ENCODE results near the gene TUBB2A. TPM values are rescaled to one million over a fixed set of nuclear protein-coding genes. Genes with fewer than 3 reads are reported as not detected.

TUBB2A gene
- total RNA-seq, 1 donor from 2014 or later, result 223 TPM

DNA sequence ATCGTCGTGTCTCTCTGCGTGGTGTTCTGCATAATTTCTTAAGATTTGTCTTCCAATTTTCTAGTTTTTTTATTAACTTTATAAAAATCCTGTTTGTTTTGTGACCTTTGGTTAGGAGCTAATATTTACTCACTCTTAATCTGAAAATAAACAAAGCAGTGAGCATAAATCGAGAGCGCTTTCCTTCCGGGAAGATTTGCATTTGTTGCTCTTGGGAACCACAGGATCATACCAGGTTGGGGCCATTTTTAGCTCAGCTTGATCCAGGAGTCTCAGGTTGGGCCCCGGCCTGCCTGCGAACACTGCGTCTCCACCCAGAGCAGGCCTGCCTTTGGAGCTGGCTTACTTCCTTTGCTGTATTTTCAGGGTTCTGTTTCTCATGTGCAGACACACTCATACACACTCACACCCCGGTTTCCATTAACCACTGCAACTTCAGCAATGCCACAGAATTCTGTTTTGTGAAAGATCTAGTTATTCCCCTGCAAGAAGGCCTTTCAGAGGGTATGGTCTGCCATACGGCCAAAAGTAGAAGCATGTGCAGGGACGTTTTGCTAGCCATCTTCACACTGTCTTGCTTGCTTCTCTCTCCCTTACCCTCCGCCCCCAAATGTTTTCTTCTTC, 21.6 kb downstream of the TUBB2A start:
- no peaks in the 10 kb centered on the region for H3K9me3 Mint-ChIP-seq (ENCODE audit: low read depth)
- H3K4me1 Mint-ChIP-seq (ENCODE audit: low read depth), result peaks cover 7% of the 10 kb centered on the region
- H3K36me3 Mint-ChIP-seq (ENCODE audit: low read depth), result peaks cover 39% of the 10 kb centered on the region
- H3K27me3 Mint-ChIP-seq (ENCODE audit: low read depth), result no peaks in the 10 kb centered on the region
- no peak overlapping the region for H3K4me3 Mint-ChIP-seq (ENCODE audit: unreplicated experiment)
- TF ChIP-seq, protein P1, sequence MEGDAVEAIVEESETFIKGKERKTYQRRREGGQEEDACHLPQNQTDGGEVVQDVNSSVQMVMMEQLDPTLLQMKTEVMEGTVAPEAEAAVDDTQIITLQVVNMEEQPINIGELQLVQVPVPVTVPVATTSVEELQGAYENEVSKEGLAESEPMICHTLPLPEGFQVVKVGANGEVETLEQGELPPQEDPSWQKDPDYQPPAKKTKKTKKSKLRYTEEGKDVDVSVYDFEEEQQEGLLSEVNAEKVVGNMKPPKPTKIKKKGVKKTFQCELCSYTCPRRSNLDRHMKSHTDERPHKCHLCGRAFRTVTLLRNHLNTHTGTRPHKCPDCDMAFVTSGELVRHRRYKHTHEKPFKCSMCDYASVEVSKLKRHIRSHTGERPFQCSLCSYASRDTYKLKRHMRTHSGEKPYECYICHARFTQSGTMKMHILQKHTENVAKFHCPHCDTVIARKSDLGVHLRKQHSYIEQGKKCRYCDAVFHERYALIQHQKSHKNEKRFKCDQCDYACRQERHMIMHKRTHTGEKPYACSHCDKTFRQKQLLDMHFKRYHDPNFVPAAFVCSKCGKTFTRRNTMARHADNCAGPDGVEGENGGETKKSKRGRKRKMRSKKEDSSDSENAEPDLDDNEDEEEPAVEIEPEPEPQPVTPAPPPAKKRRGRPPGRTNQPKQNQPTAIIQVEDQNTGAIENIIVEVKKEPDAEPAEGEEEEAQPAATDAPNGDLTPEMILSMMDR (IDR thresholded peaks at IDR 0.05), result no peak
- DNase-seq (ENCODE audit: low spot score), result no peak
- no peak overlapping the region for H3K27ac Mint-ChIP-seq (ENCODE audit: unreplicated experiment)

DNA sequence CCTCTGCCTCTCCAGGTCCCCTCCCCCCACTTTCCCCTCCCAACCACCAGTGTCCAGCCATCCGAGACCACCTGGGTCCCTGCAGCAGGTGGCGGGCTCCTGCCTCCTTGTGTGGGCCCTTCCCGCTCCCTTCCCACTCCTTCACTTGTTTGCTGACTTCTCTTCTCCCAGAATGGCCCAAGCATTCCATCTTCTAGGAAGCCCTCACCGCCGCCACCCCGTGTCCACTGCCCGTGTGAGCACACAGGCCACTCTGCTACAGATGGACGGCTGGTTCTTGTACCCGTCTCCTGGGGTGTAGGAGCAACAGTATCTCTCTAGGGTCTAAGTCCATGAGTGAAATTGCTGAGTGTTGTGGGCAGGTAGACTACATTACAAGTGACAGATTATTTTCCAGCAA, 23.8 kb downstream of the TUBB2A start:
- Mint-ChIP-seq H3K9me3 (ENCODE audit: low read depth) (no peaks in the 10 kb centered on the region), H3K27ac (ENCODE audit: unreplicated experiment) (no peak overlapping the region), H3K36me3 (ENCODE audit: low read depth) (peaks cover 40% of the 10 kb centered on the region), H3K27me3 (ENCODE audit: low read depth) (no peaks in the 10 kb centered on the region), H3K4me3 (ENCODE audit: unreplicated experiment) (no peak overlapping the region), H3K4me1 (ENCODE audit: low read depth) (no peaks in the 10 kb centered on the region)
- TF ChIP-seq, protein P1 (IDR thresholded peaks at IDR 0.05), result no peak
- no peak for DNase-seq (ENCODE audit: low spot score)

DNA sequence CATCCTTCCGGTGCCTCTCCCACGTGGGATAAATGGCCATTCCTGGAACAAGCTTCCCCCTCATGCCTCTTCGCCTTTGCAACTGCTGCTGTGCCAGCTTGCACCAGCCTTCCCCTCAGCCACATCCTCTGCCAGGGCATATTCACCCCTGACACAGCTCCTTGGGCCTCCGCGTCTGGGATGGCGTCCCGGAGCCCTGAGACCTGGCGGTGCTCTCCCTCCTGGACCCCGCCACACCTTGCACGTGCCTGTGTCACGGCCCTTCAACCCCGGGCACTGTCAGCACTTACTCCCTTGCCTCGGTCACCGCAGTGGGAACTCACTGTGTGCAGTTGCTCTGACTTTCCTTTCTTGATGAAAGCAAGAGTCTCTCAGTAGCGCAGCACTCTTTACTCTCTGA, 25.6 kb downstream of the TUBB2A start:
- no peaks in the 10 kb centered on the region for H3K9me3 Mint-ChIP-seq (ENCODE audit: low read depth)
- H3K4me3 Mint-ChIP-seq (ENCODE audit: unreplicated experiment), result no peak overlapping the region
- DNase-seq (ENCODE audit: low spot score), result no peak
- H3K27me3 Mint-ChIP-seq (ENCODE audit: low read depth), result no peaks in the 10 kb centered on the region
- TF ChIP-seq, protein P1 (IDR thresholded peaks at IDR 0.05), result no peak
- no peak overlapping the region for H3K27ac Mint-ChIP-seq (ENCODE audit: unreplicated experiment)
- H3K36me3 Mint-ChIP-seq (ENCODE audit: low read depth), result peaks cover 31% of the 10 kb centered on the region
- no peaks in the 10 kb centered on the region for H3K4me1 Mint-ChIP-seq (ENCODE audit: low read depth)

DNA sequence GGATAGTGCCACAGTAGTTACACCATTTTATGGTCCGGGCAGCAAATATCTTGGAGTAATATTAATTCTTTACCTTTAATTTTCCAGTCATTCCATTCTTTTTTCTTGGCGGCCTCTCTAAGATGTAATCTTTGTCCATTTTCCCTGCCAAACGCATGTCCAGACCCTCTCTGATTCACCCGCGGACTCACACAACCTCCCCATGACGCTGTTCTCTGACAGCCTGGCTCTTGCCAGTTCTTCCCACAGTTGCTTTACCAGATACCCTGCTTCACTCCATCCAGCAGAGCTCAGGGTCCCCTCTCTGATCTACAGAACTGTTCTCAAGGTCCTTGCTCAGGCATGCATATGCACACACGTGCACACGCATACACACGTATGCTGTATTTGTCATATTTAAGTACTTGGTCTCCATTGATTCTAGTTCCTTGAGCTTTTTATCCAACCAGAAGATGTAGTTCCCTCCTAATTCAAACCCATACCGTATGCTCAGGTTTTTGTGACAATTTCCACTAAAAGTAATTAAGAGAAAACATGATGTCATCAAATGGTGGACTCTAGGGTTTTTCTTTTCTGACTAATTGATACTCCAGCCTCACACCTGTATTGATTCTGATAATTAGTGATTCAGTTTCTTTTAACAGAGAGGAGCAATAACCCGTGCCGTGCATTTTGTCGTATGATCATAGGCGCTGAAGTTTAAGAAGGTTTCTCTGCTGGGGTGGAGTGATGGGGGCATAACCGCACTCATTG, 28.8 kb downstream of the TUBB2A start:
- H3K27me3 Mint-ChIP-seq (ENCODE audit: low read depth), result no peaks in the 10 kb centered on the region
- TF ChIP-seq, protein P1 (IDR thresholded peaks at IDR 0.05), result no peak
- no peak for DNase-seq (ENCODE audit: low spot score)
- H3K4me1 Mint-ChIP-seq (ENCODE audit: low read depth), result peaks cover 3% of the 10 kb centered on the region
- no peak overlapping the region for H3K27ac Mint-ChIP-seq (ENCODE audit: unreplicated experiment)
- peaks cover 26% of the 10 kb centered on the region for H3K36me3 Mint-ChIP-seq (ENCODE audit: low read depth)
- H3K9me3 Mint-ChIP-seq (ENCODE audit: low read depth), result no peaks in the 10 kb centered on the region
- no peak overlapping the region for H3K4me3 Mint-ChIP-seq (ENCODE audit: unreplicated experiment)

DNA sequence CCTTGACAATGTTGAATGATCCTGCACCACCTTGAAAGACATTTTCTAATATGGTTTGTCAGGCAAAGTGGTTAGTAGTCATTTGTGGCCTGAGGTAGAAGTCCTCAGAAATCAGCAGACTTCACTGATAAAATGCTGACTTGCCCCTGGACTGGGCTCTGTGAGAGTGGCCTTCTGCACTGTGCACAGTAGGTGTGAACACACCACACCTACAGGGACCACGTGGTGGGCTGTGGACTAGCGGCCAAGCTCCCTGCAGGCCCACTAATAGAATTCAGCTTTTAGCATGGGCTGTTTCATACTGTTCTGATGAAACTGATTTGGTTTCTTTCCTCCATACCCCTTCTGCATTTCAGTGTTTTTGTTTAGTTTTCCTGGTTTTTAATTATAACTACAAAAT, 31.5 kb downstream of the TUBB2A start:
- Mint-ChIP-seq H3K27ac (ENCODE audit: unreplicated experiment) (no peak overlapping the region), H3K9me3 (ENCODE audit: low read depth) (no peaks in the 10 kb centered on the region), H3K27me3 (ENCODE audit: low read depth) (no peaks in the 10 kb centered on the region), H3K36me3 (ENCODE audit: low read depth) (peaks cover 11% of the 10 kb centered on the region), H3K4me3 (ENCODE audit: unreplicated experiment) (no peak overlapping the region), H3K4me1 (ENCODE audit: low read depth) (peaks cover 9% of the 10 kb centered on the region)
- DNase-seq (ENCODE audit: low spot score), result no peak
- TF ChIP-seq, protein P1 (IDR thresholded peaks at IDR 0.05), result no peak
